HepG2 (cell line): ENCODE data around the gene UNC119B. TPM values are rescaled to one million over a fixed set of nuclear protein-coding genes. Genes with fewer than 3 reads are reported as not detected.

Experiments
- ATF1 ChIP-seq: IDR thresholded peaks from 2 replicates; pipeline ENCODE4 v1.6.1; 2016; ENCODE audit warnings: mild to moderate bottlenecking, control low read depth
- CHCHD3 ChIP-seq: sonication (generic); formaldehyde crosslinking; IDR thresholded peaks from 2 replicates; pipeline ENCODE4 v1.8.0; 2022; ENCODE audit warnings: mild to moderate bottlenecking, missing genetic modification reagents, moderate library complexity
- ELK4 ChIP-seq: sonication (generic); formaldehyde crosslinking; IDR thresholded peaks from 2 replicates; pipeline ENCODE4 v1.9.0; 2021; ENCODE audit warnings: missing genetic modification reagents, borderline replicate concordance
- HOXA7 ChIP-seq: sonication (generic); formaldehyde crosslinking; IDR thresholded peaks from 2 replicates; pipeline ENCODE4 v1.8.1; 2022; ENCODE audit warnings: mild to moderate bottlenecking, missing genetic modification reagents, moderate library complexity
- KLF6 ChIP-seq: IDR thresholded peaks from 2 replicates; pipeline ENCODE4 v1.8.0; 2016; ENCODE audit warnings: missing biosample characterization, missing genetic modification reagents
- MEF2D ChIP-seq: sonication (generic); formaldehyde crosslinking; IDR thresholded peaks from 2 replicates; pipeline ENCODE4 v1.5.1; 2020; ENCODE audit warnings: mild to moderate bottlenecking, missing genetic modification reagents
- MTF1 ChIP-seq: sonication (generic); formaldehyde crosslinking; IDR thresholded peaks from 2 replicates; pipeline ENCODE4 v1.5.0; 2020; ENCODE audit warnings: missing genetic modification reagents
- POLR2AphosphoS5 ChIP-seq: IDR thresholded peaks from 2 replicates; pipeline ENCODE4 v1.6.1; 2012; ENCODE audit warnings: low read depth, low read length
- SPEN ChIP-seq: sonication (generic); formaldehyde crosslinking; IDR thresholded peaks from 2 replicates; pipeline ENCODE4 v1.5.1; 2020; ENCODE audit warnings: low read depth, mild to moderate bottlenecking, missing genetic modification reagents
- SSRP1 ChIP-seq: IDR thresholded peaks from 2 replicates; pipeline ENCODE4 v1.6.1; 2016; ENCODE audit warnings: control low read depth
- TAF1 ChIP-seq: sonication (generic); formaldehyde crosslinking; IDR thresholded peaks from 2 replicates; pipeline ENCODE4 v1.4.0; 2020; ENCODE audit warnings: missing genetic modification reagents
- UBTF ChIP-seq: sonication (generic); formaldehyde crosslinking; IDR thresholded peaks from 2 replicates; pipeline ENCODE4 v1.4.0; 2020; ENCODE audit warnings: mild to moderate bottlenecking, missing genetic modification reagents
- ZBTB3 ChIP-seq: sonication (generic); formaldehyde crosslinking; IDR thresholded peaks from 2 replicates; pipeline ENCODE4 v1.4.0; 2020; ENCODE audit warnings: low read depth, mild to moderate bottlenecking, moderate library complexity, missing genetic modification reagents, borderline replicate concordance
- ZC3H4 ChIP-seq: sonication (generic); formaldehyde crosslinking; IDR thresholded peaks from 2 replicates; pipeline ENCODE4 v1.4.0; 2020; ENCODE audit warnings: missing genetic modification reagents, borderline replicate concordance
- ZFX ChIP-seq: sonication (generic); formaldehyde crosslinking; IDR thresholded peaks from 2 replicates; pipeline ENCODE4 v1.4.0; 2020; ENCODE audit warnings: mild to moderate bottlenecking, low read depth, missing genetic modification reagents, moderate library complexity
- ZNF564 ChIP-seq: sonication (generic); formaldehyde crosslinking; IDR thresholded peaks from 2 replicates; pipeline ENCODE4 v1.8.1; 2023; ENCODE audit warnings: mild to moderate bottlenecking, missing genetic modification reagents
- ZNF687 ChIP-seq: sonication (generic); formaldehyde crosslinking; IDR thresholded peaks from 2 replicates; pipeline ENCODE4 v1.5.1; 2020; ENCODE audit warnings: mild to moderate bottlenecking, missing genetic modification reagents, moderate library complexity
- ZNF703 ChIP-seq: sonication (generic); formaldehyde crosslinking; IDR thresholded peaks from 2 replicates; pipeline ENCODE4 v1.5.1; 2020; ENCODE audit warnings: missing genetic modification reagents, mild to moderate bottlenecking, moderate library complexity, borderline replicate concordance
- ZSCAN20 ChIP-seq: sonication (generic); formaldehyde crosslinking; IDR thresholded peaks from 2 replicates; pipeline ENCODE4 v1.4.0; 2020; ENCODE audit warnings: missing genetic modification reagents, mild to moderate bottlenecking, borderline replicate concordance
- ZSCAN21 ChIP-seq: sonication (generic); formaldehyde crosslinking; IDR thresholded peaks from 2 replicates; pipeline ENCODE4 v1.8.0; 2022; ENCODE audit warnings: mild to moderate bottlenecking, missing genetic modification reagents, moderate library complexity, borderline replicate concordance
- polyA plus RNA-seq, 8 experiments: library from polyadenylated mRNA; depleted of rRNA in 3 of 8; stranded (reverse) in 7 of 8; unstranded in 1 of 8; fragments of >200 nt; fragmentation: Illumina TruSeq in 4 of 8; extraction: Trizol in 4 of 8; gene quantifications; 2 replicates each; pipeline versions ENCODE4 v1.2.1 to v1.2.3, GENCODE V29; 2011 to 2016; ENCODE audit warnings: low read depth in 4 of 8, missing spikeins in 1 of 8, mixed read lengths in 1 of 8; ENCODE audit not compliant: insufficient read depth in 1 of 8
- total RNA-seq, 5 experiments: library from RNA; depleted of rRNA; stranded (reverse); fragments of >200 nt; fragmentation: Illumina TruSeq; extraction: Trizol; gene quantifications; 2 replicates each; pipeline ENCODE4 v1.2.3, GENCODE V29; 2016; ENCODE audit warnings: low read depth in 1 of 5
- TF ChIP-seq, protein P1 (sequence below): sonication (generic); formaldehyde crosslinking; IDR thresholded peaks from 2 replicates; pipeline ENCODE4 v1.4.0; 2020; ENCODE audit warnings: missing genetic modification reagents, low read depth, mild to moderate bottlenecking, borderline replicate concordance

The UNC119B gene
- total and polyA plus RNA-seq, 2 of the 13 experiments (the other 11 are each of a cell fraction or from before 2014, with no cell fraction given) = 19.6 to 19.7 TPM

DNA sequence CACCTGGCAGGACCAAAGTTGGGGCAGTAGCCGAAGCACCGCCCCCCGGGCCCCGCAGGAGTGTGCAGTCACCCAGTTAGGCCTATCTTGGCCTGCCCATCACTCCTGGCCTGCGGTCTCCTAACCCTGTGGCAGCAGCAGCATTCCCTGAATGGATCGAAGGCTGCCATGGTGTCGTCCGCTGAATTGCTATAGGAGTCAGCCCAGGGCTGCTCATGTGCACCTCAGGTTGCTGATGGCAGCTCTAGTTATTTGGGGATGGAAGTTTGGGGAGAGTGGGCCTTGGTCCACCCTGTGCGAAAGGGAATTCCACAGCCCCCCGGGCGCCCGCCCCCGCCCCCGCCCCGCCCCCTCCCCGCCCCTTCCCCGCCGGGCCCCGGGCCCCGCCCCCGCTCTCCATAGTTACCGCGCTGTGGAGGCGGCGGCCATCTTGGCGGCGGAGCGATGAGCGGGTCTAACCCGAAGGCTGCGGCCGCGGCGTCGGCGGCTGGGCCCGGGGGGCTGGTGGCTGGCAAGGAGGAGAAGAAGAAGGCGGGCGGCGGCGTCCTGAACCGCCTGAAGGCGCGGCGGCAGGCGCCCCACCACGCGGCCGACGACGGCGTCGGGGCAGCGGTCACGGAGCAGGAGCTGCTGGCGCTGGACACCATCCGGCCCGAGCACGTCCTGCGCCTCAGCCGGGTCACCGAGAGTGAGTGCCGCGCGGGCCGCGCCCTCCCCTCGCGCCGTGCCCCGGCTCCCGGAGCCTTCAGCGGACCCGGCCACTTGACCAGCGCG, at the start of gene UNC119B (continued):
- TF ChIP-seq ZNF687 (CRISPR knock-in tag) (peak; percentile 72), ZNF564 (CRISPR knock-in tag) (no peak), ZSCAN20 (CRISPR knock-in tag) (no peak), ZBTB3 (no peak), UBTF (CRISPR knock-in tag) (peak; percentile 45; the same call in 1 of the 2 replicates), MTF1 (CRISPR knock-in tag) (no peak), ZSCAN21 (CRISPR knock-in tag) (peak; percentile 68), SPEN (peak; percentile 48), TAF1 (CRISPR knock-in tag) (peak; percentile 47; the same call in 1 of the 2 replicates), ATF1 (CRISPR knock-in tag) (no peak), POLR2AphosphoS5 (peak; percentile 61), ZFX (CRISPR knock-in tag) (peak; percentile 81), MEF2D (CRISPR knock-in tag) (no peak), SSRP1 (CRISPR knock-in tag) (no peak), ZC3H4 (CRISPR knock-in tag) (no peak), HOXA7 (CRISPR knock-in tag) (no peak), KLF6 (0 out of 2 replicates have a peak, but pooled peaks have one; percentile 22), ELK4 (CRISPR knock-in tag) (no peak), ZNF703 (no peak), CHCHD3 (peak; percentile 38; the same call in 1 of the 2 replicates)
- TF ChIP-seq, protein P1, sequence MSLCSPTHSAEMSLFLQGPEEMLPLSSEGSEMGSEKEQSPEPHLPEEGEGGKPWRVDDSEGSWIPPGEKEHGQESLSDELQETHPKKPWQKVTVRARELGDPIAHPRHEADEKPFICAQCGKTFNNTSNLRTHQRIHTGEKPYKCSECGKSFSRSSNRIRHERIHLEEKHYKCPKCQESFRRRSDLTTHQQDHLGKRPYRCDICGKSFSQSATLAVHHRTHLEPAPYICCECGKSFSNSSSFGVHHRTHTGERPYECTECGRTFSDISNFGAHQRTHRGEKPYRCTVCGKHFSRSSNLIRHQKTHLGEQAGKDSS (CRISPR knock-in tag) = 0 out of 2 replicates have a peak, but pooled peaks have one; percentile 22
